Esophagus muscularis mucosa (tissue), 4 donors: ENCODE data around the gene IDH2. TPM values are rescaled to one million over a fixed set of nuclear protein-coding genes. Genes with fewer than 3 reads are reported as not detected.

Experiments used
- DNase-seq: peaks from one replicate; pipeline ENCODE4 v3.0.0-alpha.2; 2017; ENCODE audit errors: extremely low spot score
- H3K27ac ChIP-seq, 4 donors: fragments of 200-600 bp; sonication (generic); replicated peaks in 1 of 4; 1 replicate in 3 of 4; 2 replicates in 1 of 4; pipeline ENCODE4 v1.5.1; 2016 to 2019; ENCODE audit warnings: mild to moderate bottlenecking in 1 of 4
- H3K27me3 ChIP-seq, 4 donors: fragments of 200-600 bp; sonication (generic); one replicate each; pipeline versions ENCODE4 v1.5.1 to v1.6.0; 2016 to 2019
- H3K36me3 ChIP-seq, 4 donors: fragments of 200-600 bp; sonication (generic); one replicate each; pipeline ENCODE4 v1.5.1; 2016 to 2019
- H3K4me1 ChIP-seq, 4 donors: fragments of 200-600 bp; sonication (generic); one replicate each; pipeline ENCODE4 v1.5.1; 2016 to 2019
- H3K4me3 ChIP-seq, 4 donors: fragments of 200-600 bp; sonication (generic); 1 replicate in 2 of 4; 2 replicates in 2 of 4; pipeline ENCODE4 v1.5.1; 2016 to 2019; ENCODE audit warnings: mild to moderate bottlenecking in 4 of 4, moderate library complexity in 1 of 4
- H3K9me3 ChIP-seq, 4 donors: fragments of 200-600 bp; sonication (generic); 1 replicate in 3 of 4; 2 replicates in 1 of 4; pipeline ENCODE4 v1.5.1; 2016 to 2019
- CTCF ChIP-seq, 3 experiments: fragments of 200-600 bp in 2 of 3; fragments of 450-650 bp in 1 of 3; sonication (generic) in 2 of 3; IDR thresholded peaks; one replicate each; pipeline ENCODE4 v1.5.1; 2017 to 2019; ENCODE audit warnings: antibody characterized with exemption in 3 of 3, mild to moderate bottlenecking in 2 of 3, moderate library complexity in 1 of 3
- EP300 ChIP-seq: sonication (generic); formaldehyde crosslinking; IDR thresholded peaks from one replicate; pipeline ENCODE4 v1.6.1; 2017; ENCODE audit warnings: antibody characterized with exemption
- POLR2A ChIP-seq: fragments of 450-650 bp; IDR thresholded peaks from one replicate; pipeline ENCODE4 v1.6.1; 2017; ENCODE audit warnings: antibody characterized with exemption, moderate library complexity, mild to moderate bottlenecking, low read depth
- POLR2AphosphoS5 ChIP-seq, 2 donors: sonication (generic); formaldehyde crosslinking; IDR thresholded peaks; one replicate each; pipeline ENCODE4 v1.6.1; 2017; ENCODE audit warnings: antibody characterized with exemption in 2 of 2
- WGBS: methylation state at CpG from one replicate; pipeline ENCODE4 v1.1.5; 2018; 5-methylcytosine and 5-hydroxymethylcytosine counted together
- intact Hi-C: fragments of 100-400 bp; cut with DNase I; formaldehyde crosslinking; loops from one replicate; pipeline ENCODE4 v1.15.1; 2023
- total RNA-seq, 4 donors: library from RNA; depleted of rRNA; stranded (reverse); fragments of >200 nt; gene quantifications; one replicate each; pipeline versions ENCODE4 v1.1.0 to v1.2.1, GENCODE V29; 2016

IDH2 gene
- total RNA-seq, 4 donors from 2014 or later = 119 to 228 (median 171) TPM

- H3K27ac ChIP-seq = peak overlapping the region; percentile 94 to 99 (median 98)
- H3K4me3 ChIP-seq = no peak overlapping the region
- 39% methylated on average over 7 of the region's 7 CpGs for WGBS
- no peak for DNase-seq
- no peaks in the 10 kb centered on the region for H3K27me3 ChIP-seq
- TF ChIP-seq EP300 (no peak), POLR2AphosphoS5 (IDR thresholded peaks at IDR 0.05) (peak; percentile 52 to 55)
- no peaks in the 10 kb centered on the region for H3K36me3 ChIP-seq
- no peaks in the 10 kb centered on the region for H3K9me3 ChIP-seq
- intact Hi-C loops = no loop called here
- H3K4me1 ChIP-seq = peaks cover 19 to 51% (median 49%) of the 10 kb centered on the region in 4 donors
Observed at GRCh38 chr15:90106522-90107117, 4.4 kb upstream of the IDH2 start.

- H3K9me3 ChIP-seq = no peaks in the 10 kb centered on the region
- no peak for TF ChIP-seq POLR2A
- no peak for TF ChIP-seq POLR2AphosphoS5 (IDR thresholded peaks at IDR 0.05)
- TF ChIP-seq CTCF (IDR thresholded peaks at IDR 0.05) = no peak
- TF ChIP-seq EP300 = no peak
- H3K4me1 ChIP-seq = peaks cover 29 to 62% (median 59%) of the 10 kb centered on the region in 4 donors
- H3K27me3 ChIP-seq = no peaks in the 10 kb centered on the region
- WGBS = 67% methylated on average over 7 of the region's 7 CpGs
- DNase-seq = no peak
- H3K27ac ChIP-seq = peak overlapping the region; percentile 94 to 99 (median 98)
- H3K36me3 ChIP-seq = no peaks in the 10 kb centered on the region
- no peak overlapping the region for H3K4me3 ChIP-seq
- intact Hi-C loops = no loop called here
Observed at GRCh38 chr15:90105521-90105920, 3.3 kb upstream of the IDH2 start.

GRCh38 chr15:90104551-90104950 is 2.3 kb upstream of the IDH2 start:
- TF ChIP-seq POLR2AphosphoS5 (IDR thresholded peaks at IDR 0.05) = no peak
- TF ChIP-seq CTCF (IDR thresholded peaks at IDR 0.05) = no peak
- TF ChIP-seq EP300 = no peak
- Histone ChIP-seq H3K9me3 (no peaks in the 10 kb centered on the region), H3K4me3 (no peak overlapping the region), H3K27ac (peak overlapping the region; percentile 94 to 99 (median 98)), H3K27me3 (no peaks in the 10 kb centered on the region), H3K4me1 (peaks cover 39 to 72% (median 69%) of the 10 kb centered on the region in 4 donors), H3K36me3 (no peaks in the 10 kb centered on the region)
- no peak for DNase-seq
- intact Hi-C loops = no loop called here
- 73% methylated on average over 3 of the region's 4 CpGs for WGBS

- peak overlapping the region in 1 of 4 donors; percentile 72 for H3K4me3 ChIP-seq
- peaks cover 46 to 79% (median 76%) of the 10 kb centered on the region in 4 donors for H3K4me1 ChIP-seq
- WGBS = 68% methylated on average over 5 of the region's 5 CpGs
- TF ChIP-seq CTCF (IDR thresholded peaks at IDR 0.05) (no peak), POLR2AphosphoS5 (IDR thresholded peaks at IDR 0.05) (peak in 1 of 2 donors; percentile 11)
- intact Hi-C loops = no loop called here
- H3K36me3 ChIP-seq = no peaks in the 10 kb centered on the region
- no peak for DNase-seq
- H3K27me3 ChIP-seq = no peaks in the 10 kb centered on the region
- H3K9me3 ChIP-seq = no peaks in the 10 kb centered on the region
- peak overlapping the region; percentile 94 to 99 (median 98) for H3K27ac ChIP-seq
Observed at GRCh38 chr15:90103701-90104329, 1.5 kb upstream of the IDH2 start.

- TF ChIP-seq CTCF (IDR thresholded peaks at IDR 0.05) = no peak
- TF ChIP-seq EP300 = no peak
- peak in 1 of 2 donors; percentile 15 for TF ChIP-seq POLR2AphosphoS5 (IDR thresholded peaks at IDR 0.05)
- TF ChIP-seq POLR2A = peak; percentile 14
- peaks cover 61 to 92% (median 89%) of the 10 kb centered on the region in 4 donors for H3K4me1 ChIP-seq
- H3K36me3 ChIP-seq = no peaks in the 10 kb centered on the region
- intact Hi-C loops = no loop called here
- WGBS = 6% methylated on average over 11 of the region's 40 CpGs
- peak overlapping the region; percentile 94 to 99 (median 98) for H3K27ac ChIP-seq
- H3K4me3 ChIP-seq = peak overlapping the region; percentile 72 to 99 (median 74)
- no peak for DNase-seq
- no peaks in the 10 kb centered on the region for H3K27me3 ChIP-seq
- no peaks in the 10 kb centered on the region for H3K9me3 ChIP-seq
Observed at GRCh38 chr15:90101130-90101968, 919 bp downstream of the IDH2 start.
